Astrocyte (in vitro differentiated cells and primary cell): Measurements from ENCODE around the gene WNT8B. TPM values are rescaled to one million over a fixed set of nuclear protein-coding genes. Genes with fewer than 3 reads are reported as not detected.

Experiments
- DNase-seq: peaks from one replicate; pipeline ENCODE4 v3.0.0-alpha.2; 2010; ENCODE audit warnings: low read depth
- FAIRE-seq: peaks from 2 replicates; lab custom pipeline; 2011; peaks lifted over from hg19 to GRCh38; lab: Jason Lieb, UNC
- H2AFZ ChIP-seq: 2 replicates; pipeline ENCODE4 v1.6.0; 2012; ENCODE audit warnings: low read depth, low read length, inconsistent platforms
- H3K27ac ChIP-seq: 2 replicates; pipeline ENCODE4 v1.5.1; 2011; ENCODE audit warnings: low read depth, low read length, inconsistent platforms
- H3K27me3 ChIP-seq: 2 replicates; pipeline ENCODE4 v1.6.0; 2011; ENCODE audit warnings: low read length, inconsistent platforms; ENCODE audit not compliant: insufficient read depth
- H3K36me3 ChIP-seq: 2 replicates; pipeline ENCODE4 v1.5.1; 2011; ENCODE audit warnings: low read length, inconsistent platforms; ENCODE audit not compliant: insufficient read depth
- H3K4me1 ChIP-seq: 2 replicates; pipeline ENCODE4 v1.5.1; 2011; ENCODE audit warnings: low read length, inconsistent platforms; ENCODE audit not compliant: insufficient read depth
- H3K4me2 ChIP-seq: 2 replicates; pipeline ENCODE4 v1.6.0; 2012; ENCODE audit warnings: low read length, inconsistent platforms
- H3K4me3 ChIP-seq: 2 replicates; pipeline ENCODE4 v1.5.1; 2011; ENCODE audit warnings: low read depth, mild to moderate bottlenecking, low read length, inconsistent platforms; ENCODE audit not compliant: insufficient read depth
- H3K79me2 ChIP-seq: 2 replicates; pipeline ENCODE4 v1.6.0; 2012; ENCODE audit warnings: mild to moderate bottlenecking, low read length, inconsistent platforms; ENCODE audit not compliant: insufficient read depth
- H3K9ac ChIP-seq: 2 replicates; pipeline ENCODE4 v1.6.0; 2012; ENCODE audit warnings: mild to moderate bottlenecking, low read length, inconsistent platforms
- H3K9me3 ChIP-seq: 2 replicates; pipeline ENCODE4 v1.5.1; 2012; ENCODE audit warnings: low read depth, mild to moderate bottlenecking, low read length, inconsistent platforms; ENCODE audit not compliant: insufficient read depth
- H4K20me1 ChIP-seq: 2 replicates; pipeline ENCODE4 v1.6.0; 2012; ENCODE audit warnings: low read length, inconsistent platforms; ENCODE audit not compliant: insufficient read depth
- H3K27ac Mint-ChIP-seq: one replicate; pipeline ENCODE4 v1.8.0; 2021; ENCODE audit warnings: mild to moderate bottlenecking, mixed read lengths; ENCODE audit not compliant: unreplicated experiment
- H3K27me3 Mint-ChIP-seq: one replicate; pipeline ENCODE4 v1.8.0; 2021; ENCODE audit warnings: low read depth, mixed read lengths; ENCODE audit not compliant: unreplicated experiment
- H3K36me3 Mint-ChIP-seq: one replicate; pipeline ENCODE4 v1.8.0; 2021; ENCODE audit warnings: low read depth, mixed read lengths; ENCODE audit not compliant: unreplicated experiment
- H3K4me1 Mint-ChIP-seq: one replicate; pipeline ENCODE4 v1.8.0; 2021; ENCODE audit warnings: low read depth, mixed read lengths; ENCODE audit not compliant: unreplicated experiment
- H3K4me3 Mint-ChIP-seq: one replicate; pipeline ENCODE4 v1.8.0; 2021; ENCODE audit warnings: mild to moderate bottlenecking, moderate library complexity, mixed read lengths; ENCODE audit not compliant: unreplicated experiment
- H3K9me3 Mint-ChIP-seq: one replicate; pipeline ENCODE4 v1.8.0; 2021; ENCODE audit warnings: mild to moderate bottlenecking, mixed read lengths; ENCODE audit not compliant: unreplicated experiment
- EZH2 ChIP-seq: IDR thresholded peaks from 2 replicates; pipeline ENCODE4 v1.6.1; 2012; ENCODE audit warnings: mild to moderate bottlenecking, low read length, inconsistent platforms; ENCODE audit not compliant: insufficient read depth
- total RNA-seq: library from RNA; stranded (reverse); gene quantifications from 2 replicates; pipeline ENCODE4 v1.2.1, GENCODE V29; 2021
- TF ChIP-seq, protein P1 (sequence below): IDR thresholded peaks from 2 replicates; pipeline ENCODE4 v1.5.1; 2011; ENCODE audit warnings: low read depth, mild to moderate bottlenecking, inconsistent platforms, low read length, moderate library complexity; ENCODE audit not compliant: insufficient read depth

The WNT8B gene
- total RNA-seq, 1 donor from 2014 or later: not detected

DNA sequence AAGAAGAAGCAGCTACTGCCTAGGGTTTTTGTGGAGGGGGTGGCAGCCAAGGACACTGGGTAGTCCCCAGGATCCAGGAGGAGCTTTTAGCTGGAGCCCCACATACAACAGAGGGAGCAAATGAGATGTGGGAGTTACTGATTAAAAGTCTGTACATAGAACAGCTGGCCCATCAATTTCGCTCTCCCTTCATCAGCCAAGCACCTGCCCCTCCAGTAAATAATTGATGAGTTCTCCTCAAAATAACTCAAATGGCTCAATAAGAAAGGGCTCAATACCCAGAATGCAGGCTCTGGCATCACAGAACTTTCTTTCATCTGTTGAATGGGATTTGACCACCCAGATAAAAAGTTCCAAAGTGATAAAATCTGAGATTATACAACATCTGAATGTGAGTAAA lies 15.1 kb upstream of the WNT8B start:
- no peak for TF ChIP-seq EZH2
- Histone ChIP-seq H3K4me2 (no peak overlapping the region), H4K20me1 (no peaks in the 10 kb centered on the region), H3K4me3 (no peak overlapping the region), H3K79me2 (no peaks in the 10 kb centered on the region), H3K9me3 (no peaks in the 10 kb centered on the region), H3K27me3 (no peaks in the 10 kb centered on the region), H2AFZ (no peak overlapping the region), H3K27ac (no peak overlapping the region), H3K4me1 (no peaks in the 10 kb centered on the region), H3K9ac (no peak overlapping the region), H3K36me3 (no peaks in the 10 kb centered on the region)
- peaks cover 14% of the 10 kb centered on the region for H3K27me3 Mint-ChIP-seq
- H3K4me3 Mint-ChIP-seq: no peak overlapping the region
- H3K9me3 Mint-ChIP-seq: no peaks in the 10 kb centered on the region
- FAIRE-seq: no peak
- no peaks in the 10 kb centered on the region for H3K4me1 Mint-ChIP-seq
- H3K36me3 Mint-ChIP-seq: peaks cover 5% of the 10 kb centered on the region
- DNase-seq: no peak
- H3K27ac Mint-ChIP-seq: no peak overlapping the region

DNA sequence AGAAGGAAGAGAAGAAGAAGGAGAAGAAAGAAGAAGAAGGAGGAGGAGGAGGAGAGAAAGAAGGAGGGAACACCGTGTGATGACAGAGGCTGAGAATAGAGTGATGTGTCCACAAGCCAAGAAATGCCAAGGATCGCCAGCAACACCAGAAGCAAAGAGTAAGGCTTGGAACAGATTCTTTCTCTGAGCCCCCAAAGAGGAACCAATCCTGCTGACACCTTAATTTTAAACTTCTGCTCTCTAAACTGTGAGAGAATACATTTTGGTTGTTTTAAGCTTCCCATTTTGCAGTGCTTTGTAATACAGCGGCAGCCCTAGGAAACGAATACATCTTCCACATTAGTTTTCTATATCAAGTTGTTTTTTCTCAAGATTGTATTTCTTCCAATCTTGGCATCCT lies 13.9 kb upstream of the WNT8B start:
- no peak overlapping the region for H2AFZ ChIP-seq
- H3K9me3 ChIP-seq: no peaks in the 10 kb centered on the region
- no peak overlapping the region for H3K4me3 ChIP-seq
- H3K36me3 ChIP-seq: no peaks in the 10 kb centered on the region
- Mint-ChIP-seq H3K4me3 (no peak overlapping the region), H3K27ac (no peak overlapping the region), H3K4me1 (no peaks in the 10 kb centered on the region), H3K36me3 (peaks cover 5% of the 10 kb centered on the region), H3K27me3 (peaks cover 14% of the 10 kb centered on the region), H3K9me3 (no peaks in the 10 kb centered on the region)
- no peak overlapping the region for H3K9ac ChIP-seq
- FAIRE-seq (no peak), DNase-seq (no peak)
- H3K4me2 ChIP-seq: no peak overlapping the region
- no peak overlapping the region for H3K27ac ChIP-seq
- no peaks in the 10 kb centered on the region for H4K20me1 ChIP-seq
- H3K27me3 ChIP-seq: no peaks in the 10 kb centered on the region
- no peaks in the 10 kb centered on the region for H3K4me1 ChIP-seq
- TF ChIP-seq, protein P1, sequence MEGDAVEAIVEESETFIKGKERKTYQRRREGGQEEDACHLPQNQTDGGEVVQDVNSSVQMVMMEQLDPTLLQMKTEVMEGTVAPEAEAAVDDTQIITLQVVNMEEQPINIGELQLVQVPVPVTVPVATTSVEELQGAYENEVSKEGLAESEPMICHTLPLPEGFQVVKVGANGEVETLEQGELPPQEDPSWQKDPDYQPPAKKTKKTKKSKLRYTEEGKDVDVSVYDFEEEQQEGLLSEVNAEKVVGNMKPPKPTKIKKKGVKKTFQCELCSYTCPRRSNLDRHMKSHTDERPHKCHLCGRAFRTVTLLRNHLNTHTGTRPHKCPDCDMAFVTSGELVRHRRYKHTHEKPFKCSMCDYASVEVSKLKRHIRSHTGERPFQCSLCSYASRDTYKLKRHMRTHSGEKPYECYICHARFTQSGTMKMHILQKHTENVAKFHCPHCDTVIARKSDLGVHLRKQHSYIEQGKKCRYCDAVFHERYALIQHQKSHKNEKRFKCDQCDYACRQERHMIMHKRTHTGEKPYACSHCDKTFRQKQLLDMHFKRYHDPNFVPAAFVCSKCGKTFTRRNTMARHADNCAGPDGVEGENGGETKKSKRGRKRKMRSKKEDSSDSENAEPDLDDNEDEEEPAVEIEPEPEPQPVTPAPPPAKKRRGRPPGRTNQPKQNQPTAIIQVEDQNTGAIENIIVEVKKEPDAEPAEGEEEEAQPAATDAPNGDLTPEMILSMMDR: no peak
- TF ChIP-seq EZH2: no peak
- no peaks in the 10 kb centered on the region for H3K79me2 ChIP-seq

DNA sequence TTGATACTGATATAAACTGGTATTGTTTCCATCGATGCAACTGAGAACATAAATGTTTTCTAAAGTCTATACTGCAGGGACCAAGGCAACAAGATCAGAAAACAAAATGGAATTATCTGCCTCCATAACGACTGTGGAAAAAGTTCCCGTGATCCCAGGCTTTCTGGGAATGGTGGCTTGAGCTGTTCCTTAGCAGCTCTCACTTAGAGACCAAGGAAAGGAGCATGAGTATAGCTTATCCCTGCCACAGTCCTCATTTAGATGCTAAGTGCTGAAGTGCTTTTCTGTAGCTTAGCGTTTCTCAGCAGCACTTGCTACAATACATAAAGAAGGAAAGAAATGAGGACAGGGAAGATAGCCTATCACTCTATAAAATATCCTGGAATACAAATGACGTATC lies 5.5 kb downstream of the WNT8B start:
- Histone ChIP-seq H3K4me1 (no peaks in the 10 kb centered on the region), H3K79me2 (no peaks in the 10 kb centered on the region), H2AFZ (no peak overlapping the region), H3K9me3 (no peaks in the 10 kb centered on the region), H4K20me1 (no peaks in the 10 kb centered on the region), H3K4me2 (no peak overlapping the region), H3K27ac (no peak overlapping the region), H3K9ac (no peak overlapping the region), H3K4me3 (no peak overlapping the region), H3K36me3 (no peaks in the 10 kb centered on the region), H3K27me3 (peaks cover 41% of the 10 kb centered on the region)
- H3K27ac Mint-ChIP-seq: no peak overlapping the region
- FAIRE-seq (no peak), DNase-seq (no peak)
- H3K4me3 Mint-ChIP-seq: no peak overlapping the region
- H3K27me3 Mint-ChIP-seq: peaks cover 27% of the 10 kb centered on the region
- H3K9me3 Mint-ChIP-seq: no peaks in the 10 kb centered on the region
- H3K4me1 Mint-ChIP-seq: peaks cover 4% of the 10 kb centered on the region
- TF ChIP-seq, protein P1: no peak
- TF ChIP-seq EZH2: no peak
- H3K36me3 Mint-ChIP-seq: no peaks in the 10 kb centered on the region
